ENCODE results near the gene CYBC1.

The CYBC1 gene

DNA sequence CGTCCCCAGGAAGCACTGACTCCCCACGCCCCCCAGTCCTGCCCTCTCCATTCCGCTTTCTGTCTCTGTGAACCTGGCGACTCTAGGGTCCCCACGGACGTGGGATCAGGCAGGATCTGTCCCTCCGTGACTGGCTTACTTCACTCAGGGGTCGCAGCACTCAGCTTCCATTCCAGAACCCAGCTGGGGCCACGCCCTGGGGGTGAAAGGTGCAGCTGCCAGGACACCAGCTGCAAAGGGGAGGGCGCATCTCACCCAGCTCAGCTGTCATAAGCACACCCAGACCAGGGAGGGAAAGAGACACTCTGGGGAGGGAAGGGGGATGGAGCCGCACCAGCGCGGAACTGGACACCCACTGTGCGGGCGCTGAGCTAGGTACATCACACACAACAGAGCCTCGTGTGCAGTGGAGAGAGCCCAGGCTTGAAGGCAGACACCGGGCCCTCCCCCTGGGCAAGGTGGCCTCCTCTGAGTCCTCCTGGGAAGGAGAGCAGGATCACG is 50.9 kb downstream of the CYBC1 start:
- no peak for DNase-seq (ENCODE audit: low read depth)
- TF ChIP-seq, protein P1, sequence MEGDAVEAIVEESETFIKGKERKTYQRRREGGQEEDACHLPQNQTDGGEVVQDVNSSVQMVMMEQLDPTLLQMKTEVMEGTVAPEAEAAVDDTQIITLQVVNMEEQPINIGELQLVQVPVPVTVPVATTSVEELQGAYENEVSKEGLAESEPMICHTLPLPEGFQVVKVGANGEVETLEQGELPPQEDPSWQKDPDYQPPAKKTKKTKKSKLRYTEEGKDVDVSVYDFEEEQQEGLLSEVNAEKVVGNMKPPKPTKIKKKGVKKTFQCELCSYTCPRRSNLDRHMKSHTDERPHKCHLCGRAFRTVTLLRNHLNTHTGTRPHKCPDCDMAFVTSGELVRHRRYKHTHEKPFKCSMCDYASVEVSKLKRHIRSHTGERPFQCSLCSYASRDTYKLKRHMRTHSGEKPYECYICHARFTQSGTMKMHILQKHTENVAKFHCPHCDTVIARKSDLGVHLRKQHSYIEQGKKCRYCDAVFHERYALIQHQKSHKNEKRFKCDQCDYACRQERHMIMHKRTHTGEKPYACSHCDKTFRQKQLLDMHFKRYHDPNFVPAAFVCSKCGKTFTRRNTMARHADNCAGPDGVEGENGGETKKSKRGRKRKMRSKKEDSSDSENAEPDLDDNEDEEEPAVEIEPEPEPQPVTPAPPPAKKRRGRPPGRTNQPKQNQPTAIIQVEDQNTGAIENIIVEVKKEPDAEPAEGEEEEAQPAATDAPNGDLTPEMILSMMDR (conservative IDR thresholded peaks at IDR 0.05; ENCODE audit: low read depth, low read length): no peak
- H3K4me3 ChIP-seq (ENCODE audit: low read length): no peak overlapping the region

- no peak for DNase-seq (ENCODE audit: low read depth)
- H3K4me3 ChIP-seq (ENCODE audit: low read length): no peak overlapping the region
Observed at GRCh38 chr17:82399041-82399441, 51.5 kb downstream of the CYBC1 start.

DNA sequence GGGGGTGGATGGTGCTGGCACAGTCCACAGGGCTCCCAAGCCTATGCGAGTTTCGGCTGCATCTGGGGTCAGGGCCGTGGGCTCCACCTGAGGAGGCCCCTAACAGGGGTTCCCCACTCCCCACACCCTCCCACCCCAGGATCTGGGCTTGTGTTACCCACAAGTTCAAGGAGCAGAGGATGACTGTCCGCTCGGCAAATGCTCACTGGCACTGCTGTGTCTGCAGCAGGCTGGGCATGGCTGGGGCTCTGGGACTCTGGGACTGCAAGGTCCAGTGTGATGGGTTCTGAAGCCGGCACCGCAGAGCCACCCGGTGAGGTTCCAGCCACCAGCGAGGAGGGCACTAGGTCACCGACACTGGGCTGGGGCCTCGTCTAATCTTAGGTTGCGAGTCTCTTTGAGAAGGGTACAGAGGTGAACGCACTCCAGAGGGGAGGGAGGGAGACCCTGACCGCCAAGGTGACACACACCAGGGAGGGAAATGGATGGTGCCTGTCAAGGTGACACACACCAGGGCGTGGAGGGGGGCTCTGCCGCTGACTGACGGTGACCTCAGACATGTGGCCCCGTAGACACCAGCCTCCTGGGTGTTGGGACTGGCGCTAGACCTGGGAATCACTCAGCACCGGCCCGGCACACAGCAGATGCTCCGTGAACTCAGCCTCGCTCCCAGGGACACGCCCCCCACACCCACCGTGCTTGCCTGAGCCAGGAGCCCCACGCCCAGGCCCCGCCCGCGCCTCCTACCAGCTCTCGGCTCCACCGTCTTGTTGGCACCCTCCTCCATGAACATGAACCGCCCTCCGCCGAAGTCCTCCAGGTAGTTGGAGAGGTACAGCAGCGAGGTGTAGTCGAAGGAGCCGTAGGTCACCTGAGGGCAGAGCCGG is 52.9 kb downstream of the CYBC1 start:
- TF ChIP-seq, protein P1 (conservative IDR thresholded peaks at IDR 0.05; ENCODE audit: low read depth, low read length): no peak
- no peak overlapping the region for H3K4me3 ChIP-seq (ENCODE audit: low read length)
- DNase-seq (ENCODE audit: low read depth): no peak

More at GRCh38 chr17:82399041-82399441, 51.5 kb downstream of the CYBC1 start:
- TF ChIP-seq, protein P1 (conservative IDR thresholded peaks at IDR 0.05; ENCODE audit: low read depth, low read length): no peak

GRCh38 chr17:82396601-82397435 is 53.7 kb downstream of the CYBC1 start:
- DNase-seq (ENCODE audit: low read depth): no peak
- no peak overlapping the region for H3K4me3 ChIP-seq (ENCODE audit: low read length)
- TF ChIP-seq, protein P1 (conservative IDR thresholded peaks at IDR 0.05; ENCODE audit: low read depth, low read length): no peak

DNA sequence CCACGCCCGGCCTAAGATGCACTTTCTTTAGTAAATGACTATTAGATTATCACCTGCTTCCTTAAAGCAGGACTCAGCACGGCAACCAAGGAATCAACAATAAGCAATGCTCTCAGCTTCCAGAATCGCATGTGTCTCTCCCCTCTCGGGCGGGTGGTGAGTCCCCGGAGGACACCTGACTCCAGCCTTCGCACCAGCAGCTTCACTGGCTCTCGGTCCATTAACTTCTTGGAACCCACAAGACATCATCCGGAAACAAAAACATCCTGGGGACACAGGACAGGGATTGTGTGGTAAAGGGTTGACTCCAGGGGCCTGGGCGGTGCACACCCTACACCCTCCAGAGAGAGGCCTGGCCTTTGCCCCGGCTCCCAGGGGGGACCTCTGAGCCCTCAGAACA is 56.3 kb downstream of the CYBC1 start:
- H3K4me3 ChIP-seq (ENCODE audit: low read length): no peak overlapping the region
- TF ChIP-seq, protein P1 (conservative IDR thresholded peaks at IDR 0.05; ENCODE audit: low read depth, low read length): no peak
- DNase-seq (ENCODE audit: low read depth): no peak

- TF ChIP-seq, protein P1 (conservative IDR thresholded peaks at IDR 0.05; ENCODE audit: low read depth, low read length): no peak
- DNase-seq (ENCODE audit: low read depth): no peak
- H3K4me3 ChIP-seq (ENCODE audit: low read length): no peak overlapping the region
Observed at GRCh38 chr17:82392941-82393340, 57.6 kb downstream of the CYBC1 start.

Measured in retinal pigment epithelial cell (primary cell).